HG03175 (cell line): Measurements from ENCODE around the gene HDGFL2.
"Not testable (repeated sequence)": the region's sequence is repeated elsewhere in the genome, so short reads cannot be mapped to it uniquely, and the experiment has no call there.

Experiments used
- ATAC-seq: cut with Tn5 transposase; IDR thresholded peaks from one replicate; pipeline ENCODE4 v1.9.1; 2021; ENCODE audit warnings: mild to moderate bottlenecking, moderate library complexity; ENCODE audit not compliant: unreplicated experiment

Gene HDGFL2

DNA sequence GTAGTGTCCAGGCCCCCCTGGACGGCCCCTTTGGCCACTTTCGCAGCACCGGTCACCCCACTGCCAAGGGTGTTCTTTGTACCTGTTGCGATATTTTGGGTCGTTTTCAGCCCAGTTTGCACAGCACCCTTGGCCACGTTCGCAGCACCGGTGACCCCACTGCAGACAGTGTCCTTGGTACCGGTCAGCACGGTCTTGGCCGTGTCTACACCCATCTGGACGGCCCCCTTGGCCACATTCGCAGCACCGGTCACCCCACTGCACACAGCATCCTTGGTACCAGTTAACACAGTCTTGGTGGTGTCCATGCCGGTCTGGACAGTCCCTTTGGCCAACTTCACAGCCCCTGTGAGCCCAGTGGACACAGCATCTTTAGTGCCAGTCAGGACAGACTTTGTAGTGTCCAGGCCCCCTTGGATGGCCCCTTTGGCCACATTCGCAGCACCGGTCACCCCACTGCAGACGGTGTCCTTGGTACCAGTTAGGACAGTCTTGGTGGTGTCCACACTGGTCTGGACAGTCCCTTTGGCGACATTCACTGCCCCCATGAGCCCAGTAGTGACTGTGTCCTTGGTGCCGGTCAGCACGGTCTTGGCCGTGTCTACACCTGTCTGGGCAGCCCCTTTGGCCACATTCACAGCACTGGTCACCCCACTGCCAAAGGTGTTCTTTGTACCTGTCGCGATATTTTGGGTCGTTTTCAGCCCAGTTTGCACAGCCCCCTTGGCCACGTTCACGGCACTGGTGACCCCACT lies 39.4 kb downstream of the HDGFL2 start:
- no peak for ATAC-seq

DNA sequence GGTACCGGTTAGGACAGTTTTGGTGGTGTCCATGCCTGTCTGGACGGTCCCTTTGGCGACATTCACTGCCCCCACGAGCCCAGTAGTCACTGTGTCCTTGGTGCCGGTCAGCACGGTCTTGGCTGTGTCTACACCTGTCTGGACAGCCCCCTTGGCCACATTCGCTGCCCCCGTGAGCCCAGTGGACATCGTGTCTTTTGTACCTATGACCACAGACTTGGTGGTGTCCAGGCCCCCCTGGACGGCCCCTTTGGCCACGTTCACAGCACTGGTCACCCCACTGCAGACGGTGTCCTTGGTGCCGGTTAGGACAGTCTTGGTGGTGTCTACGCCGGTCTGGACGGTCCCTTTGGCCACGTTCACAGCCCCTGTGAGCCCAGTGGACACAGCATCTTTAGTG lies 40.0 kb downstream of the HDGFL2 start:
- no peak for ATAC-seq

DNA sequence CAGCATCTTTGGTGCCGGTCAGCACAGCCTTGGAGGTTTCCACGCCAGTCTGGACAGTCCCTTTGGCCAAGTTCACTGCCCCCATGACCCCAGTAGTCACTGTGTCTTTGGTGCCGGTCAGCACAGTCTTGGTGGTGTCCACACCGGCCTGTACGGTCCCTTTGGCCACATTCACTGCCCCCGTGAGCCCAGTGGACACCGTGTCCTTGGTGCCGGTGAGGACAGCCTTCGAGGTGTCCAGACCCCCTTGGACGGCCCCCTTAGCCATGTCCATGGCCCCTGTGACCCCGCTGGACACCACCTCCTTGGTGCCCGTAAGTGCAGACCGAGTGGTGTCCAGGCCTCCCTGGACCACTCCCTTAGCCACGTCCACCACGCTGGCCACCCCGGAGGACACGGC lies 41.2 kb downstream of the HDGFL2 start:
- no peak for ATAC-seq

DNA sequence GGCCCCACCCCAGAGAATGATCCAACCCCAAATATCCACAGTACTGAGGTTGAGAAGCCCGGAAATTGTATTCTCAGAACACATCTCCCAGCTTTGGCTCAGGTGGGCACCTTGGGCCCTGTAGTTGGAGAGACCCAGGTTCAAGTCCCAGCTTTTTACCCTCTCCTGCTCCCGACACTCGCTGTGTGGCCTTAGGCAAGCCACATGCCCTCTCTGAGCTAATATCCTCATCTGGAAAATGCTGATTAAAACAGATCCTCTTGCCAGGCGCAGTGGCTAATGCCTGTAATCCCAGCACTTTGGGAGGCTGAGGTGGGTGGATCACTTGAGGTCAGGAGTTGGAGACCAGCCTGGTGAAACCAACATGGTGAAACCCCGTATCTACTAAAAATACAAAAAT lies 43.6 kb downstream of the HDGFL2 start:
- no peak for ATAC-seq

DNA sequence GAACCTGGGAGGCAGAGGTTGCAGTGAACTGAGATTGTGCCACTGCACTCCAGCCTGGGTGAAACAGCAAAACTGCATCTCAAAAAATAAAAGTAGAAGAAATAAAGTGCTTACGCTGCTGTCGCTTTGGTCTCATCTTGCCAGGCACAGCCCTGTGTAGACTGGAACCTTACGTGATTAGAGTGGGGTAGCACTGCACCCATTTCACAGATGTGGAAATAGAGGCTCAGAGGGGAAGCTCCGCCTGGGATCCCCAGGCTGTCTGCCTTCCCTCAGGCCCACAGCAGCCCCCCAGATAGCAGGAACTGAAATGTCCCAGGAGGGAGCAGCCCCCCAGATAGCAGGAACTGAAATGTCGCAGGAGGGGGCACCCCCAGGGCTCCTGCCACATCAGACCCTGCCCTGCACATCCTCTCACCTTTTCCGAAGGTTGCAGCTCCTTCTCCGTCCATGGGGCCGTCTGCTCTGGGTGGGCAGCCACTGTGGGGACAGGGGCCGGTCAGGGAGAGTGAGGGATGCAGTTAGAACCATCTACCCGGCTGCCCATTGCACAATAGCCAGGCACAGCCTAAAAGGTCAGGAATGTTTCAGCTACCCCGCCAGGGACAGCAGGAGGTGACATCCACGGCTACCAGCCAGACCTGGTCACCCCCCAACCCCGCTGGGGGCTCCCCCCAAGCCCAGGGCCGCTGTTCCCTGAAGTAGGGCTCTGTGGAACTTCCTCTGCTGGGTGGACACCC lies 44.3 kb downstream of the HDGFL2 start:
- no peak for ATAC-seq

DNA sequence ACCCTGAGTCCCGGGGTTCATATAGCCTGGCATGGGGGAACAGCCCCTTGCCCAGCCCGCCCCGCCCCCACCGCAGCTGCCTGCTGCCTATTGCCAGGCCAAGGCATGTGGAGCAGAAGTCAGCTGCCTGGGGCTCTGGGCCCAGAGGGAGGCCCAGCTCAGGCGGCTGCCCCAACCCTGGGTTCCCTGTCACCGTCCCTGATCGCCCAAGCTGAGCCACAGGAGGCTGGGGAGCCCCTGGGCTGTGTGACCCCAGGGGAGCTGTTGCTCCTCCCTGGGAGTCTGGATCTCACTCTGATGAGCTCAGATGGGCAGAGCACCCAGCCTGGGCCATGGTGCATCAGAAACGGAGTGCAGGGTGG lies 44.8 kb downstream of the HDGFL2 start:
- no peak for ATAC-seq

DNA sequence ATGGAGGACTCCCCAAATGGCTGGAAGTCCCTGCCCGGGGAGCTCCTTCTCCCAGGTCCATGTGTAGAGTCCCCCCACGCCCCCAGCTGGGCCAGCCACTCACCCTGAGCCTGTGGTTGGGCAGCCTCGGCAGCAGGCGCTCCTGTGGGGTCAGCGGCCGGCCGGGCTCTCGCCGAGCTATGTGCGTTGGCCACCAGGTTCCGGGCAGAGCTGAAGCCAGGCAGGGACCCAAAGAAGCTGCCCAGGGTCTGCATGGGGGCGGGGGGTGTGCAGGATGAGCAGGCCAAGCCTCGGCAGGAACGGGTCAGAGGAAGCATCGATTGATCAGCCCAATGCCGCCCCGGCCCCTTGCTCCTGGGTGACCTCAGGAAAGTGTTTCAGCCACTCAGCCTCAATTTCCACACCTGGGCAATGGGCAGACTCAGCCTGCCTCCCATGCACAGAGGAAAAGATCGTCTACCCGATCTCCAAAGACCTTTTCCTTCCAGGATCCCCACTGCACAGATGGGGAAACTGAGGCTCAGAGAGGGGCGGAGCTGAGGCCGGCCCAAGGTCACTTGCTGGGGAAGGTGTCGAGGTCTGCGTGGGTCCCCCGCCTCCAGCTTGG lies 45.5 kb downstream of the HDGFL2 start:
- no peak for ATAC-seq

DNA sequence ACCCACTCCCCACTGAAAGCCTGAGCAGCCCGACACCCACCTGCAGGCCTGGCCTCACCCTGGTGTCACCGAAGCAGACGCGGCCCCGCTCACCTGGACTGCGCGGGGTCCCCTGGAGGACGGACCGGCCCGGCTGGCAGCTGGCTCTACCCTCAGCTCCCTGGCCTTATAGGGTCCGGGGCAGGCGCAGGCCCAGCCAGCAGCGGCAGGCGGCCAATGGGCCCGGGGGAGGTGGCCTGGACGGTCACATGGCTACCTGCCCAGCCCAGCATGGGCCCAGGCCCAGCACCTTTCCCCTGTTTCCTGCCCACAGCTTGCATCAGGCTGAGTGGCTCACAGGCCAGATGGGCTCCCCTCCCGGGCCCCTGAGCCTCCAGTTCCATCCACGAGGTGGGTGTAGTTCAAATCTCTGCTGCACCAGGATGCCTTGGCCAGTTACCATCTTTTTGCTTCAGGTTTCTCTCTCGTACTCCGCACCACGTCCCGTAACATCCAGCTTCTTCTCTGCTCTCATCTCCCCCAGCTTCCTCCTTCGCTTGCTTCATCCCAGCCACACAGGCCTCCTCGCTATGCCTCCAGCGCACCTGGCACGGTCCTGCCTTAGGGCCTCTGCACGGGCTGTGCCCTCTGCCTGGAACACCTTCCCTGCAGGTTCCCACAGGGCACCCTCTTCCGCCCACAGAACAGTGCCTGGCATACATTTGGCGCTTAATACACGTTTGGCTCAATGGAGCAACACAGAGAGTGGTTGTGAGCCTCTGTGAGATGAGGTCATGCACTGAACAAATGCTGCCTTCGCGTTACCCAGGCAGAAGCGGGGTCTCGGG lies 46.5 kb downstream of the HDGFL2 start, which contains the start of gene PLIN4:
Gene PLIN4 (minus strand): TSS at position 142 of the 827 bp plus-strand sequence. CDS start 214 bp downstream, outside the sequence.
- no peak for ATAC-seq

DNA sequence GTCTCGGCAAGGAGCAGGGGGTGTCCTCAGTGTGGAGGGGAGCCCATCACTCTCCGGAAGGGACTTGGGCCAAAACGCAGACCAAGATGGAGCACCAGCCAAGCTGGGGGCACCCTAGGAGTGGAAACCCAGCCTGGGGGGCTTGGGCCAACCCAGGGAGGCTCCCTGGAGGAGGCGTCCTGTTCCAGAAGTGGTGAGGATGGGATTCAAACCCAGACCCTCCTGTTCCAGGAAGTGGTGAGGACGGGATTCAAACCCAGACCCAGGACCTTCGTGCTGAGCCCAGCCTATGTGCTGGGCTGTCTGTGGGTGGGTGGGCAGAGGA lies 47.0 kb downstream of the HDGFL2 start:
- no peak for ATAC-seq

DNA sequence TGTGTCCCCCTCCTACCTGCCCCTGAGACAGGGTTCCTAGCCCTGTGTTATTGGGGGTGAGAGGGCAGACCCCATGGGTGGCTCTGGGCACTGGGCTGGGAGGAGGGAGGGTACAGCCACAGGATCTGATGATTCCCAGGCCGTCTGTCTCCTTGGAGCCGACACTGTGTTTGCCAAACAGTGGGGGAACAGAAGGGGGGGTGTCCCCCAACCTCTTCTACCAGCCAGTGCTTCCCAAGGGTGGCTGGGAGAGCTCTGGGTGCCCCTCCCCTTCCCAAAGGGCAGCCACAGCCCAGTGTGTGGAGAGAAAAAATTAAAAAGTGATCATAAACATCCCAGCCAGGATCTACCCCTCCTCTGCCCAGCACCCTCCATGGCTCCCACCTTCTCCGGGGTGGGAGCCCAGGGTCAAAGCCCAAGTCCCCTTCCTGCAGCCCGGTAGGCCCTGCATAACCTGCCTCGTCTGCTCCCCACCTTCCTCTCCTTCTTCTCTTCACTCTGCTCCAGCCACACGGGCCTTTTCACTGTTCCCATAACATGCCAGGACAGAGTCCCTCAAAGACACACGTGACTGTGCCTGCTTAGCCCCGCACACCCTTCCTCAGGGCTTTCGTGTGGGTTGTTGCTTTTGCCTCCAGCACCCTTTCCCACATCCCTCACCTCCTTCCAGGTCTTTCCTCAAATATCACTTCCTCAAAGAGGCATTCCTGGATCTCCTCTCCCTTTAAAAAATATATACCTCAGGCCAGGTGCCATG lies 47.6 kb downstream of the HDGFL2 start:
- no peak for ATAC-seq

DNA sequence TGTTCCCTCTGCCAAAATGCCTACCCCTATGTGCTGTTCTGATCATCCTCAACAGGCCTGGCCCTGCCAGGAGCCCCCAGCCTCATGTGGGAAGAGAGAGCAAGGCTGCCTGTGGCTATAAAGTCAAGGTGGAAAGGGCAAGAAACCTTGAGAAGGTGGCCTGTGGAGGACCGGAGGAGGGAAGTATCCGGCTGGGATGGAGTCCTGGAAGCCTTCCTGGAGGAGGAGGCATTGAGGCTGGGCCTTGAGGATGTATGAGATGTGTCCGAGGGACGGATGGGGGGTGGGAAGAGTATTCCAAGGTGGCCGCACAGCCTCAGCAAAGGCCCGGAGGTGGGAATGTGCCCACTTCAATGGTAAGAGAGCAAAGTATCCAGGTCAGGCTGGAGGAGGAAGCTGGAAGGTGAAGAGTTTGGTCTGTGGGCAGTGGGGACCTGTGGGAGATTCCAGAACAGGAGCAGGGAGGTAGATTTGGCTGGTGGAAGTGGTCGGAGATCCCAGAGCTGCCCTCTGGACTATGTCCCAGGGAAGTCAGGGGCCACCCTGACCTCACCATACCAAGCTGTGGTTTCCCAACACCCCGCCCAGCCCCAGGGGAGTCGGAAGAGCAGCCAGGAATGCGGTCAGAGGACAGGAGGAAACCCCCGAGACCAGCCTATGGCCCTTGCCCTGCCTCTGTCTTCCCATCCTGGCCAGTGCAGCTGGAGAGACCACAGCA lies 49.2 kb downstream of the HDGFL2 start:
- ATAC-seq = no peak

DNA sequence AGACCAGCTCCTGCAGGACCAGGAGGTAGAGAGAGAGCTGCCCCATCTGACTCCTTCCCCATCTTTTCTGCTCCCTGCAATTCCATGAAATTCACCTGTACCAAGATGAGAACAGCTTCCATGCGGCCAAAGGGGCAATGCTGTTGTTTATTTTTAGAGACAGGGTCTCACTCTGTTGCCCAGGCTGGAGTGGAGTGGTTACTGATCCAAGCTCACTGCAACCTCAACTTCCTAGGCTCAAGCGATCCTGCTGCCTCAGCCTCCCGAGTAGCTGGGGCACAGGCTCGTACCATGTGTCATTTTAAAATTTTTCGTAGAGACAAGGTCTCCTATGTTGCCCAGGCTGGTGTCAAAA lies 49.8 kb downstream of the HDGFL2 start:
- no peak for ATAC-seq

DNA sequence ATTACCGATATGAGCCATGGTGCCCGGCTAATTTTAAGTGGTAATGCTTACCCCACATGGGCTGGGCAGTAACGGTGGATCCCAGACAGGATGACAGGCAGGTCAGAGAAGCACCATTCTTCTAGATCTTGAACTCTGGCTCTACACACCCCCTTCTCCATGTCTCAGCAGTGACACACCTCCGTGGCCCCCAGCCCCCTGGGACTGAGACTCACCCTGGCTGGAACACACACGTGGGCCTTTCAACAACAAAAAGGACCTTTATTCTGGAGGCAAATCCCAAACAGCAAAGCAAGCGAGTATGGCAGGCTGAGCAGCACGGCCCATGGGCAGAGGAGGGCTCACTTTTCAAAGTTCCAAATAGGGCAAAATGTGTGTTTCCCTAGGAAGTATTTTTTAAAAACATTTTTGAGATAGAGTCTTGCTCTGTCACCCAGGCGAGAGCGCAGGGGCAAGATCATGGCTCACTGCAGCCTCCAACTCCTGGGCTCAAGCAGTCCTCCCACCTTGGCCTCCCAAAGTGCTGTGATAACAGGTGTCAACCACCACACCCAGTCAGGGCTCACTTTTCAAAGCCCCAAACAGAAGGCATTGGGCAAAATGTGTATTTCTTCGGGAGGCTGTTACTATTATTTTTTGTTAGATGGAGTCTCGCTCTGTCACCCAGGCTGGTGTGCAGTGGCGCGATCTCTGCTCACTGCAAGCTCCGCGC lies 50.4 kb downstream of the HDGFL2 start:
- no peak for ATAC-seq

DNA sequence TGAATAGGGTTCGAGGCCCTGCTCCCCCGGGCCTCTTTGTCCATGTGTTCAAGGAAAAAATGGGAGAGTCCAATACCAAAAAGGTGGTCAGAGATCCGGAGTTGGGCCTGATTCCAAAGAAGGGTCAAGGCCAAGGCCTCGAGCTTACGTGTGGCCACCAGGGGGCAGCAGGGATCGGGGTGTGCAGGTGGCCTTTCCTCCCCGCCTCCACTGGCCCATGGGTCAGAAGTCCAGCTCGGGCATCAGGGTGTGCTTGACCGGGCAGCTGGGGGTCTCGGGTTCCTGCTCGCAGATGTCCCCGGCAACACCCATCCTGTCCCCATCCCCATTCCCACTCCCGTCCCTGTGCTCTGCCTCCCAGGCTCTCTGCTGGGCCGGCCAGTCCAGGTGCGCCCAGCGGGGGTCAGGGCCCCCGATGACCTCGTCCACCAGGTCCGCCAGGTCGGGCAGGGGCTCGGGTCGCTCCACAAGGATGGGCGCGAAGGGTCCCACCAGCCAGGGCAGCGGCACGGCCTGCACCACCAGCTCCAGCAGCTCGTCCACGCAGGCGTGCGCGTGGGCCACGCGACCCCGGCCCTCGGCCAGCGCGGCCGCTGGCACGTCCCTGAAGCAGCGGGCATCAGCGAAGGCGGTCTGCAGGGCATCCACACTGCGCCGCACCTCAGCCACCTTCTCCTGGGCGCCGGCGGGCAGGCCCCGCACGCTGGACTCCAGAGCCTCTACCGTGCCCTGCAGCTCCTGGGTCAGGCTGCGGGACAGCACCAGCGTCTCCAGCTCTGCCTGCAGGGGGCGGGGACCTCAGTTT lies 51.4 kb downstream of the HDGFL2 start:
- no peak for ATAC-seq

DNA sequence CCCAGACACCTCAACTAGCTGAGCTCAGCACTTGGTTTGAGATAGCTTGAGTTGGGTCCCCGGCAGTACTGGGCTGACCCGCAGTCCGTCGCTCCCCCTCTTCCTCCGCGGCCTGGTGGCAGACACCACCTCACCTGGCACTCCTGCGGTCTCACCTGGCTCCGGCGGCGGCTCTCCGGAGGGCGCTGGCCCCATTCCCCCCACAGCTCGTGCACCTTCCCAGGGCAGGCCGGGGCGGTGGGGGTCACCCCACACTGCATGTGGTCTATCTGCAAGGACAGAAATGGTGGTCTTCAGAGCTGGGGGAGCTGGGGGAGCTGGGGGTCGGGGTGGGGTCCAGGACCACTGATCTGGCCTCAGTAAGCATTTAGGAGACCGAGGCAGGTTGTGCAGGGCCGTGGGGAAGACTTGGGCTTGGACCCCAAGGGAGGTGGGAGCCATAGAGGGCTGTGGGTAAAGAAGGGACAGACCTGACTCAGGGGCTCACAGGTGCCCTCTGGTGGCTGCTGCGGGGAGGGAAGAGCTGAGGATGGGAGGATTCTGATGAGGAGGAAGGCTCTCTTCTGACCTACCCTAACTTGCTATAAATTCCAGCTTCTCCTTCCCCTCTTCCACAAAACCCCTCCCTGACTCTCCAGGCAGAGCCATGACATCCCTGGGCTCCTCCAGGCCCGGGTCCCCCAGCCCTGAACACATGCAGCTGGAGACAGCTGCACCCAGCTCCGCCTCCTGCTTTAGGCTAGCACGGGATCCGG lies 52.9 kb downstream of the HDGFL2 start:
- no peak for ATAC-seq

DNA sequence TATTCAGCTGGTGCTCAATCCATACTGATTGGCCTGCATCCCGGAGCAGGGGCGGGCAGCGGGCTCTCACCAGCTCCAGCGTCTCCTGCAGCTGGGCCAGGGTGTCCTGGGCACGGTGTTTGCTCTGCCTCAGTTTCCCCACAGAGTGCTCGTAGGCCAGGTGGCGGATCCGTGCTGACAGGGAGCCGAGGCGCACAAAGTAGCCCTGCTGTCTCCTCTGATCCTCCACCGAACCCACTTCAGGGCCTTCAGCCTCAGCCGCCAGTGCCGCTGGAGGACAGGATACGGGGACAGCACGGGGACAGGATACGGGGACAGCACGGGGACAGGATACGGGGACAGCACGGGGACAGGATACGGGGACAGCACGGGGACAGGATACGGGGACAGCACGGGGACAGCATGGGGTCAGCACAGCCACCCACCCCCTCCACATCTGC lies 53.5 kb downstream of the HDGFL2 start:
- no peak for ATAC-seq

DNA sequence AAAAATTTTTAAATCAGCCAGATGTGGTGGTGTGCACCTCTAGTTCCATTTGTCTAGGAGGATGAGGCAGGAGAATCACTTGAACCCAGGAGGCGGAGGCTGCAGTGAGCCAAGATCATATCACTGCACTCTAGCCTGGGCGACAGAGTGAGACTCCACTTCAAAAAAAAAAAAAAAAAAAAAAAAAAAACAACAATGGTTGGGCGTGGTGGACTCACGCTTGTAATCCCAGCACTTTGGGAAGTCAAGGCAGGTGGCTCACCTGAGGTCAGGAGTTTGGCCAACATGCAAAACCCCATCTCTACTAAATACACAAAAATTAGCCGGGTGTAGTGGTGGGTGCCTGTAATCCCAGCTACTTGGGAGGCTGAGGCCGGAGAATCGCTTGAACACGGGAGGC lies 55.3 kb downstream of the HDGFL2 start:
- not testable (repeated sequence) for ATAC-seq

DNA sequence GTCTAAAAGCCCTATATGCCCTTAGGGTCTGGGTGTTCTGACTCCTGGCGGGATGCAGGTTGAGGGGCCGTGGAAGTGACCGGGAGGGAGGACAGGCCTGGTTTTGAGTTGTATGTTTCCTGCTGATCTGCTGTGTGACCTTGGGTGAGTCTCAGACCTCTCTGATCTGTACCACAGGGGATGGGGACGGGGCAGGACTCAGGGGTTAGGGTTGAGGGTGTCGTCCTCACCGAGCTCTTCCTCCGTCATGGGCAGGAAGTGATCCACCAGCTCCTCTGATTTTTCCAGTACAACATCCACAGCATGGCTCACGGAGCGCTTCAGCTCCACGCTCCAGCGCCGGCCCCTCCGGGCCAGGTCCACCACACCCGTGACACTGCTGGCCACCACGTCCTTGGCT lies 56.7 kb downstream of the HDGFL2 start:
- ATAC-seq = no peak
